H1 (cell line): ENCODE results near the gene NGEF. TPM values are rescaled to one million over a fixed set of nuclear protein-coding genes. Genes with fewer than 3 reads are reported as not detected.

Experiments used
- CTCF ChIA-PET: fragments of 300-600 bp; sonication (Branson Sonifier 250); formaldehyde crosslinking; loops from one replicate; lab custom pipeline; 2021; ENCODE audit not compliant: partially characterized antibody; lab: Charles Lee
- POLR2A ChIA-PET: fragments of 300-600 bp; sonication (Branson Sonifier 250); formaldehyde crosslinking; loops from one replicate; lab custom pipeline; 2021; ENCODE audit warnings: inconsistent platforms; ENCODE audit not compliant: partially characterized antibody; lab: Charles Lee
- DNase-seq, 2 experiments: peaks; one replicate each; pipeline versions ENCODE4 v3.0.0 to v3.0.0-alpha.2; 2010 to 2022; ENCODE audit warnings: low spot score in 2 of 2, low read depth in 1 of 2, mixed read lengths in 1 of 2
- FAIRE-seq: peaks from 2 replicates; lab custom pipeline; 2011; peaks lifted over from hg19 to GRCh38; lab: Jason Lieb, UNC
- H2AFZ ChIP-seq: 2 replicates; pipeline ENCODE4 v1.8.1; 2012; ENCODE audit warnings: low read length, inconsistent platforms
- H2AK5ac ChIP-seq: 2 replicates; pipeline ENCODE4 v1.6.1; 2013; ENCODE audit warnings: low read depth, low read length
- H2BK120ac ChIP-seq: replicated peaks from 2 replicates; pipeline ENCODE3; 2013; ENCODE audit warnings: low read depth, low read length, inconsistent platforms
- H2BK12ac ChIP-seq: 2 replicates; pipeline ENCODE4 v1.6.1; 2013; ENCODE audit warnings: low read depth, low read length
- H2BK15ac ChIP-seq: 2 replicates; pipeline ENCODE4 v1.6.1; 2013; ENCODE audit warnings: low read length
- H2BK20ac ChIP-seq: 2 replicates; pipeline ENCODE4 v1.6.1; 2013; ENCODE audit warnings: low read length
- H2BK5ac ChIP-seq: 2 replicates; pipeline ENCODE4 v1.6.1; 2013; ENCODE audit warnings: low read depth, low read length
- H3K14ac ChIP-seq: 2 replicates; pipeline ENCODE4 v1.6.1; 2013; ENCODE audit warnings: inconsistent platforms; ENCODE audit not compliant: insufficient read length
- H3K18ac ChIP-seq: 2 replicates; pipeline ENCODE4 v1.6.1; 2013; ENCODE audit warnings: low read length; ENCODE audit errors: extremely low read depth
- H3K23ac ChIP-seq: 2 replicates; pipeline ENCODE4 v1.6.1; 2013; ENCODE audit warnings: inconsistent platforms; ENCODE audit not compliant: insufficient read length
- H3K23me2 ChIP-seq: 2 replicates; pipeline ENCODE4 v1.6.1; 2013; ENCODE audit warnings: low read depth, low read length
- H3K27ac ChIP-seq: 2 replicates; pipeline ENCODE4 v1.6.1; 2011; ENCODE audit warnings: low read depth, low read length, inconsistent platforms
- H3K27me3 ChIP-seq, 4 experiments: replicated peaks in 1 of 4; 1 replicate in 1 of 4; 2 replicates in 3 of 4; pipeline versions ENCODE4 v1.6.1 to v1.8.1; 2011 to 2013; ENCODE audit warnings: low read length in 3 of 4, mild to moderate bottlenecking in 3 of 4, inconsistent platforms in 2 of 4, mixed read lengths in 2 of 4, moderate library complexity in 1 of 4; ENCODE audit not compliant: control insufficient read depth in 3 of 4, insufficient read depth in 3 of 4; ENCODE audit errors: extremely low read depth in 1 of 4
- H3K36me3 ChIP-seq, 4 experiments: 2 replicates each; pipeline versions ENCODE4 v1.6.1 to v1.8.1; 2011 to 2013; ENCODE audit warnings: mild to moderate bottlenecking in 4 of 4, low read length in 3 of 4, moderate library complexity in 2 of 4, control low read depth in 1 of 4, inconsistent platforms in 1 of 4; ENCODE audit not compliant: insufficient read depth in 4 of 4, control insufficient read depth in 2 of 4
- H3K4ac ChIP-seq: replicated peaks from 2 replicates; pipeline ENCODE3; 2013; ENCODE audit warnings: low read length, low read depth, mixed read lengths, inconsistent platforms; ENCODE audit not compliant: insufficient read length
- H3K4me1 ChIP-seq, 4 experiments: replicated peaks in 1 of 4; 1 replicate in 1 of 4; 2 replicates in 3 of 4; pipeline versions ENCODE4 v1.6.1 to v1.8.1; 2011 to 2013; ENCODE audit warnings: low read length in 3 of 4, inconsistent platforms in 2 of 4, mixed read lengths in 1 of 4; ENCODE audit not compliant: insufficient read depth in 4 of 4, control insufficient read depth in 3 of 4
- H3K4me2 ChIP-seq, 2 experiments: 2 replicates each; pipeline versions ENCODE4 v1.6.1 to v1.8.1; 2011 to 2013; ENCODE audit warnings: low read depth in 2 of 2, low read length in 2 of 2, control low read depth in 1 of 2, inconsistent platforms in 1 of 2, mild to moderate bottlenecking in 1 of 2; ENCODE audit not compliant: insufficient read depth in 1 of 2
- H3K4me3 ChIP-seq, 4 experiments: fragments of 200-600, 300-600 bp in 1 of 4; sonication (generic), shearing (Covaris generic), sonication (Bioruptor Twin) in 1 of 4; 2 replicates each; pipeline versions ENCODE4 v1.5.1 to v1.8.1; 2011 to 2016; ENCODE audit warnings: low read length in 4 of 4, low read depth in 3 of 4, control low read depth in 2 of 4, inconsistent platforms in 2 of 4, mild to moderate bottlenecking in 2 of 4, mixed read lengths in 1 of 4, moderate library complexity in 1 of 4; ENCODE audit not compliant: insufficient read depth in 2 of 4; ENCODE audit errors: extremely low read depth in 1 of 4
- H3K56ac ChIP-seq: replicated peaks from 2 replicates; pipeline ENCODE3; 2013; ENCODE audit warnings: low read depth, mild to moderate bottlenecking, mixed read lengths, low read length, inconsistent platforms; ENCODE audit not compliant: insufficient read length
- H3K79me1 ChIP-seq: 2 replicates; pipeline ENCODE4 v1.6.1; 2013; ENCODE audit warnings: low read depth, low read length, control low read depth
- H3K79me2 ChIP-seq, 2 experiments: 2 replicates each; pipeline versions ENCODE4 v1.6.1 to v1.8.1; 2012 to 2013; ENCODE audit warnings: low read length in 2 of 2, mild to moderate bottlenecking in 2 of 2, inconsistent platforms in 1 of 2; ENCODE audit not compliant: insufficient read depth in 2 of 2, control insufficient read depth in 1 of 2
- H3K9ac ChIP-seq, 4 experiments: replicated peaks in 1 of 4; 1 replicate in 1 of 4; 2 replicates in 3 of 4; pipeline versions ENCODE4 v1.6.1 to v1.8.1; 2011 to 2013; ENCODE audit warnings: low read depth in 3 of 4, low read length in 3 of 4, control low read depth in 2 of 4, mild to moderate bottlenecking in 2 of 4, moderate library complexity in 2 of 4, inconsistent platforms in 1 of 4; ENCODE audit errors: extremely low read depth in 1 of 4
- H3K9me3 ChIP-seq, 2 experiments: 2 replicates each; pipeline versions ENCODE4 v1.6.1 to v1.8.1; 2012 to 2013; ENCODE audit warnings: mild to moderate bottlenecking in 2 of 2, moderate library complexity in 2 of 2, control low read depth in 1 of 2, inconsistent platforms in 1 of 2, low read depth in 1 of 2, low read length in 1 of 2, mixed read lengths in 1 of 2; ENCODE audit not compliant: insufficient read depth in 2 of 2
- H4K20me1 ChIP-seq, 2 experiments: replicated peaks in 1 of 2; 2 replicates each; pipeline versions ENCODE3 to v1.8.1; 2011 to 2013; ENCODE audit warnings: inconsistent platforms in 2 of 2, low read length in 2 of 2, mild to moderate bottlenecking in 1 of 2; ENCODE audit not compliant: insufficient read depth in 2 of 2, control insufficient read depth in 1 of 2
- H4K5ac ChIP-seq: 2 replicates; pipeline ENCODE4 v1.6.1; 2013; ENCODE audit warnings: low read length, low read depth, mixed read lengths, inconsistent platforms; ENCODE audit not compliant: insufficient read length
- H4K8ac ChIP-seq: 2 replicates; pipeline ENCODE4 v1.8.0; 2013; ENCODE audit warnings: mild to moderate bottlenecking, moderate library complexity, low read length, inconsistent platforms; ENCODE audit not compliant: insufficient read depth; ENCODE audit errors: extremely low read depth
- H4K91ac ChIP-seq: replicated peaks from 2 replicates; pipeline ENCODE3; 2013; ENCODE audit warnings: low read length, mixed read lengths, inconsistent platforms; ENCODE audit not compliant: insufficient read length
- CEBPB ChIP-seq: IDR thresholded peaks from 2 replicates; pipeline ENCODE4 v1.6.1; 2012; ENCODE audit warnings: low read depth, low read length
- CHD1 ChIP-seq: IDR thresholded peaks from 2 replicates; pipeline ENCODE4 v1.6.1; 2012; ENCODE audit warnings: low read depth, low read length, improper control_type of control experiment
- GABPA ChIP-seq: IDR thresholded peaks from 2 replicates; pipeline ENCODE4 v1.6.1; 2011; ENCODE audit warnings: mild to moderate bottlenecking, low read length, moderate library complexity, borderline replicate concordance; ENCODE audit not compliant: insufficient read depth
- RNF2 ChIP-seq: fragments of 200-900, 300-1000 bp; sonication (generic); IDR thresholded peaks from 2 replicates; pipeline ENCODE4 v1.7.1; 2016; ENCODE audit warnings: borderline replicate concordance, low read depth, mild to moderate bottlenecking, antibody characterized with exemption, low read length; ENCODE audit not compliant: poor library complexity, severe bottlenecking; ENCODE audit errors: missing control alignments
- SAP30 ChIP-seq: fragments of 300-600 bp; sonication (generic); IDR thresholded peaks from 2 replicates; pipeline ENCODE4 v1.7.1; 2012; ENCODE audit warnings: low read length, moderate library complexity, mild to moderate bottlenecking, inconsistent platforms; ENCODE audit not compliant: insufficient read depth, insufficient replicate concordance
- SIX5 ChIP-seq: IDR thresholded peaks from 2 replicates; pipeline ENCODE4 v1.6.1; 2011; ENCODE audit warnings: mild to moderate bottlenecking, low read depth, low read length
- TAF7 ChIP-seq: optimal IDR thresholded peaks from 2 replicates; pipeline ENCODE3; 2011; ENCODE audit warnings: low read depth, mild to moderate bottlenecking, inconsistent platforms, low read length, moderate library complexity, borderline replicate concordance
- TBP ChIP-seq: IDR thresholded peaks from 2 replicates; pipeline ENCODE4 v1.6.1; 2011; ENCODE audit warnings: low read depth, low read length, improper control_type of control experiment
- WGBS, 2 experiments: shearing (Covaris generic) in 1 of 2; methylation state at CpG; one replicate each; pipeline versions ENCODE4 v1.1.6 to v1.1.7; 2013 to 2015; ENCODE audit warnings: low lambda C conversion rate in 2 of 2, mixed read lengths in 2 of 2, inconsistent platforms in 1 of 2, low coverage in 1 of 2, missing lambda C conversion rate in 1 of 2; ENCODE audit not compliant: insufficient replicate concordance in 2 of 2, insufficient coverage in 1 of 2, insufficient read length in 1 of 2; ENCODE audit errors: extremely low coverage in 1 of 2, missing lambda C conversion rate in 1 of 2; 5-methylcytosine and 5-hydroxymethylcytosine counted together
- polyA plus RNA-seq, 7 experiments: library from polyadenylated mRNA; depleted of rRNA in 3 of 7; stranded (reverse) in 5 of 7; unstranded in 2 of 7; fragments of >200 nt in 5 of 7; fragments of 200-250 nt in 2 of 7; gene quantifications; 1 replicate in 5 of 7; 2 replicates in 1 of 7; 4 replicates in 1 of 7; pipeline versions ENCODE4 v1.2.1 to v1.2.3, GENCODE V29; 2011 to 2013; ENCODE audit warnings: missing spikeins in 2 of 7, mixed read lengths in 2 of 7
- total RNA-seq: library from RNA; stranded (reverse); fragmentation: NEBNext Ultra II Directional; extraction: Animal tissue kit (Norgen Biotek cat#: 25700); gene quantifications from 2 replicates; pipeline ENCODE4 v1.2.1, GENCODE V29; 2021

Gene NGEF
- total and polyA plus RNA-seq, 2 of the 8 experiments (the other 6 are each of a cell fraction or from before 2014, with no cell fraction given): 2.7 to 3.2 TPM

- Histone ChIP-seq H3K79me1 (no peaks in the 10 kb centered on the region), H4K91ac (no peak overlapping the region), H3K56ac (no peak overlapping the region), H3K23ac (no peak overlapping the region), H2BK15ac (no peak overlapping the region), H2AK5ac (no peak overlapping the region), H3K36me3 (no peaks in the 10 kb centered on the region), H3K4me1 (no peaks in the 10 kb centered on the region; a peak in 1 of 7 replicates), H4K8ac (no peak overlapping the region), H3K9me3 (no peaks in the 10 kb centered on the region), H3K27me3 (no peaks in the 10 kb centered on the region; a peak in 1 of 7 replicates), H2BK120ac (no peak overlapping the region), H3K14ac (no peak overlapping the region), H3K4ac (no peak overlapping the region), H3K27ac (no peak overlapping the region), H4K5ac (no peak overlapping the region), H2BK12ac (no peak overlapping the region), H2BK20ac (no peak overlapping the region), H3K4me3 (no peak overlapping the region), H3K9ac (no peak overlapping the region), H4K20me1 (no peaks in the 10 kb centered on the region), H3K79me2 (no peaks in the 10 kb centered on the region), H3K18ac (no peak overlapping the region), H3K4me2 (no peak overlapping the region), H3K23me2 (no peaks in the 10 kb centered on the region; the same call in 1 of the 2 replicates), H2AFZ (no peak overlapping the region), H2BK5ac (no peak overlapping the region)
- POLR2A ChIA-PET: no interaction called here
- WGBS, 2 experiments: 95% methylated on average over 7 of the region's 8 CpGs; no CpG with 5 or more reads in 1 of the 2 experiments
- TF ChIP-seq SAP30 (no peak), TAF7 (no peak), TBP (no peak), CHD1 (no peak), GABPA (no peak), SIX5 (no peak), RNF2 (no peak), CEBPB (no peak)
- CTCF ChIA-PET: interaction anchor here (1.3 kb wide), 1 partner anchor 9 kb away, joined by 4 read pairs; no protein-coding TSS in a partner anchor
- no peak for DNase-seq
- no peak for FAIRE-seq
Observed at GRCh38 chr2:232950751-232951150, 62.3 kb downstream of the NGEF start.
